Natural killer cell treated with Interleukin-12 subunit alpha and Interleukin-12 subunit beta and Interleukin-15 and Interleukin-18, amount 100 ng/mL, for 72 hours (primary cell): Measurements from ENCODE around the gene PARVG. TPM values are rescaled to one million over a fixed set of nuclear protein-coding genes. Genes with fewer than 3 reads are reported as not detected.

ENCODE experiments used
- ATAC-seq, 2 donors: fragments of 150-1000 bp; cut with Tn5 transposase in 1 of 2; sonication (Bioruptor Pico), chemical (Tn5 transposase) in 1 of 2; 2 replicates each; pipeline ENCODE4 v1.10.0; 2021
- DNase-seq: peaks from one replicate; pipeline ENCODE4 v3.0.0; 2022; ENCODE audit warnings: low spot score
- H3K27ac Mint-ChIP-seq, 2 donors: 1 replicate in 1 of 2; 2 replicates in 1 of 2; pipeline ENCODE4 v1.8.0; 2022; ENCODE audit warnings: mixed read lengths in 2 of 2, mild to moderate bottlenecking in 1 of 2, moderate library complexity in 1 of 2
- H3K27me3 Mint-ChIP-seq, 2 donors: 1 replicate in 1 of 2; 2 replicates in 1 of 2; pipeline ENCODE4 v1.8.0; 2022; ENCODE audit warnings: mixed read lengths in 2 of 2
- H3K36me3 Mint-ChIP-seq: one replicate; pipeline ENCODE4 v1.8.0; 2022; ENCODE audit warnings: mixed read lengths
- H3K4me1 Mint-ChIP-seq, 2 donors: 1 replicate in 1 of 2; 2 replicates in 1 of 2; pipeline ENCODE4 v1.8.0; 2022; ENCODE audit warnings: low read depth in 2 of 2, mixed read lengths in 2 of 2, mild to moderate bottlenecking in 1 of 2
- H3K4me3 Mint-ChIP-seq: one replicate; pipeline ENCODE4 v1.8.0; 2022; ENCODE audit warnings: mixed read lengths
- H3K9me3 Mint-ChIP-seq: 2 replicates; pipeline ENCODE4 v1.8.0; 2022; ENCODE audit warnings: mixed read lengths
- total RNA-seq, 2 donors: library from RNA; stranded (reverse); gene quantifications; one replicate each; pipeline ENCODE4 v1.2.3, GENCODE V29; 2022

The PARVG gene
- total RNA-seq, result 10 to 100 TPM; 64.6 to 85.8 TPM

- no peaks in the 10 kb centered on the region for H3K27me3 Mint-ChIP-seq
- H3K36me3 Mint-ChIP-seq, result no peaks in the 10 kb centered on the region
- no peaks in the 10 kb centered on the region for H3K9me3 Mint-ChIP-seq
- peaks cover 21 to 25% of the 10 kb centered on the region in 2 donors for H3K4me1 Mint-ChIP-seq
- H3K4me3 Mint-ChIP-seq, result peak within 1 kb of the TSS; percentile 88
- no peak for ATAC-seq
- no peak for DNase-seq
- H3K27ac Mint-ChIP-seq, result peak within 1 kb of the TSS; percentile 78 to 88
These were observed at the start of gene PARVG for GRCh38 chr22:44180706-44181032. PARVG (plus strand) TSS chr22:44180925; CDS start chr22:44183330, 2,405 bp downstream.

GRCh38 chr22:44131412-44131811 lies 49.3 kb upstream of the PARVG start:
- ATAC-seq (no peak), DNase-seq (no peak)
- Mint-ChIP-seq H3K4me3 (no peak overlapping the region), H3K27me3 (peaks cover 0 to 6% of the 10 kb centered on the region in 2 donors), H3K36me3 (peaks cover 16% of the 10 kb centered on the region), H3K27ac (no peak overlapping the region), H3K9me3 (peaks cover 7% of the 10 kb centered on the region), H3K4me1 (peaks cover 4 to 11% of the 10 kb centered on the region in 2 donors)

GRCh38 chr22:44131989-44132685 lies 48.6 kb upstream of the PARVG start:
- ATAC-seq (no peak), DNase-seq (no peak)
- Mint-ChIP-seq H3K27ac (no peak overlapping the region), H3K36me3 (peaks cover 17% of the 10 kb centered on the region), H3K4me1 (peaks cover 4 to 14% of the 10 kb centered on the region in 2 donors), H3K4me3 (no peak overlapping the region), H3K9me3 (peaks cover 10% of the 10 kb centered on the region), H3K27me3 (peaks cover 0 to 6% of the 10 kb centered on the region in 2 donors)

GRCh38 chr22:44132724-44133123 lies 48.0 kb upstream of the PARVG start:
- H3K27ac Mint-ChIP-seq, result no peak overlapping the region
- ATAC-seq (no peak), DNase-seq (no peak)
- H3K4me1 Mint-ChIP-seq, result peaks cover 0 to 10% of the 10 kb centered on the region in 2 donors
- no peak overlapping the region for H3K4me3 Mint-ChIP-seq
- H3K9me3 Mint-ChIP-seq, result peaks cover 7% of the 10 kb centered on the region
- peaks cover 0 to 6% of the 10 kb centered on the region in 2 donors for H3K27me3 Mint-ChIP-seq
- H3K36me3 Mint-ChIP-seq, result peaks cover 15% of the 10 kb centered on the region

- H3K27me3 Mint-ChIP-seq, result peaks cover 0 to 6% of the 10 kb centered on the region in 2 donors
- peaks cover 0 to 10% of the 10 kb centered on the region in 2 donors for H3K4me1 Mint-ChIP-seq
- H3K27ac Mint-ChIP-seq, result no peak overlapping the region
- DNase-seq, result no peak
- H3K4me3 Mint-ChIP-seq, result no peak overlapping the region
- H3K36me3 Mint-ChIP-seq, result peaks cover 15% of the 10 kb centered on the region
- H3K9me3 Mint-ChIP-seq, result peaks cover 7% of the 10 kb centered on the region
- no peak for ATAC-seq
These were observed 47.6 kb upstream of the PARVG start for GRCh38 chr22:44133161-44133560.

GRCh38 chr22:44133901-44134571 lies 46.7 kb upstream of the PARVG start:
- peaks cover 7% of the 10 kb centered on the region for H3K9me3 Mint-ChIP-seq
- DNase-seq (no peak), ATAC-seq (no peak)
- no peak overlapping the region for H3K4me3 Mint-ChIP-seq
- H3K36me3 Mint-ChIP-seq, result peaks cover 15% of the 10 kb centered on the region
- H3K27ac Mint-ChIP-seq, result no peak overlapping the region
- H3K27me3 Mint-ChIP-seq, result peaks cover 0 to 6% of the 10 kb centered on the region in 2 donors
- peaks cover 0 to 10% of the 10 kb centered on the region in 2 donors for H3K4me1 Mint-ChIP-seq

- DNase-seq, result no peak
- Mint-ChIP-seq H3K27ac (no peak overlapping the region), H3K4me1 (peaks cover 0 to 10% of the 10 kb centered on the region in 2 donors), H3K27me3 (peaks cover 0 to 6% of the 10 kb centered on the region in 2 donors), H3K4me3 (no peak overlapping the region), H3K36me3 (peaks cover 15% of the 10 kb centered on the region), H3K9me3 (peaks cover 7% of the 10 kb centered on the region)
- ATAC-seq, result no peak
These were observed 44.6 kb upstream of the PARVG start for GRCh38 chr22:44136112-44136511.

GRCh38 chr22:44136786-44137185 lies 43.9 kb upstream of the PARVG start:
- Mint-ChIP-seq H3K9me3 (peaks cover 7% of the 10 kb centered on the region), H3K27ac (no peak overlapping the region), H3K36me3 (peaks cover 15% of the 10 kb centered on the region), H3K27me3 (peaks cover 0 to 3% of the 10 kb centered on the region in 2 donors), H3K4me3 (no peak overlapping the region), H3K4me1 (peaks cover 0 to 10% of the 10 kb centered on the region in 2 donors)
- DNase-seq (no peak), ATAC-seq (no peak)

- peaks cover 0 to 3% of the 10 kb centered on the region in 2 donors for H3K27me3 Mint-ChIP-seq
- H3K9me3 Mint-ChIP-seq, result peaks cover 7% of the 10 kb centered on the region
- H3K4me1 Mint-ChIP-seq, result peaks cover 0 to 10% of the 10 kb centered on the region in 2 donors
- H3K27ac Mint-ChIP-seq, result no peak overlapping the region
- H3K36me3 Mint-ChIP-seq, result peaks cover 15% of the 10 kb centered on the region
- DNase-seq (no peak), ATAC-seq (no peak)
- no peak overlapping the region for H3K4me3 Mint-ChIP-seq
These were observed 43.3 kb upstream of the PARVG start for GRCh38 chr22:44137415-44137814.

GRCh38 chr22:44139773-44140172 lies 41.0 kb upstream of the PARVG start:
- peaks cover 0 to 3% of the 10 kb centered on the region in 2 donors for H3K4me1 Mint-ChIP-seq
- H3K9me3 Mint-ChIP-seq, result peaks cover 7% of the 10 kb centered on the region
- H3K27me3 Mint-ChIP-seq, result peaks cover 0 to 3% of the 10 kb centered on the region in 2 donors
- ATAC-seq (no peak), DNase-seq (no peak)
- peaks cover 15% of the 10 kb centered on the region for H3K36me3 Mint-ChIP-seq
- H3K27ac Mint-ChIP-seq, result no peak overlapping the region
- no peak overlapping the region for H3K4me3 Mint-ChIP-seq

- no peak overlapping the region for H3K27ac Mint-ChIP-seq
- peaks cover 0 to 4% of the 10 kb centered on the region in 2 donors for H3K4me1 Mint-ChIP-seq
- no peak for ATAC-seq
- no peaks in the 10 kb centered on the region for H3K9me3 Mint-ChIP-seq
- no peak for DNase-seq
- H3K36me3 Mint-ChIP-seq, result no peaks in the 10 kb centered on the region
- H3K27me3 Mint-ChIP-seq, result no peaks in the 10 kb centered on the region
- no peak overlapping the region for H3K4me3 Mint-ChIP-seq
These were observed 38.2 kb upstream of the PARVG start for GRCh38 chr22:44142421-44143104.

- H3K27me3 Mint-ChIP-seq, result no peaks in the 10 kb centered on the region
- ATAC-seq (no peak), DNase-seq (no peak)
- H3K4me1 Mint-ChIP-seq, result peaks cover 0 to 4% of the 10 kb centered on the region in 2 donors
- no peak overlapping the region for H3K27ac Mint-ChIP-seq
- H3K9me3 Mint-ChIP-seq, result no peaks in the 10 kb centered on the region
- no peaks in the 10 kb centered on the region for H3K36me3 Mint-ChIP-seq
- no peak overlapping the region for H3K4me3 Mint-ChIP-seq
These were observed 37.6 kb upstream of the PARVG start for GRCh38 chr22:44143105-44143474.

- Mint-ChIP-seq H3K36me3 (no peaks in the 10 kb centered on the region), H3K4me3 (no peak overlapping the region), H3K9me3 (no peaks in the 10 kb centered on the region), H3K27ac (no peak overlapping the region), H3K4me1 (peaks cover 0 to 4% of the 10 kb centered on the region in 2 donors), H3K27me3 (no peaks in the 10 kb centered on the region)
- ATAC-seq, result no peak
- DNase-seq, result no peak
These were observed 37.1 kb upstream of the PARVG start for GRCh38 chr22:44143579-44143978.

- Mint-ChIP-seq H3K27me3 (no peaks in the 10 kb centered on the region), H3K36me3 (no peaks in the 10 kb centered on the region), H3K4me3 (no peak overlapping the region), H3K27ac (no peak overlapping the region), H3K4me1 (peaks cover 0 to 4% of the 10 kb centered on the region in 2 donors), H3K9me3 (no peaks in the 10 kb centered on the region)
- DNase-seq (no peak), ATAC-seq (no peak)
These were observed 36.6 kb upstream of the PARVG start for GRCh38 chr22:44144046-44144569.
